OCI-LY7 (cell line): ENCODE results near the gene SCRT2. TPM values are rescaled to one million over a fixed set of nuclear protein-coding genes. Genes with fewer than 3 reads are reported as not detected.

Source experiments
- BruUV-seq: library from RNA; stranded (reverse); fragments of 400-500 nt; replicated peaks from 2 replicates; lab custom pipeline; 2021; lab: Mats Ljungman, UMichigan
- CTCF ChIA-PET: fragments of 300-600 bp; sonication (Branson Sonifier 250); formaldehyde crosslinking; loops from one replicate; lab custom pipeline; 2022; ENCODE audit warnings: antibody characterized with exemption; ENCODE audit not compliant: unreplicated experiment; lab: Charles Lee
- POLR2A ChIA-PET: fragments of 300-600 bp; sonication (Branson Sonifier 250); formaldehyde crosslinking; loops from one replicate; lab custom pipeline; 2022; ENCODE audit warnings: antibody characterized with exemption; lab: Charles Lee
- DNase-seq: peaks from one replicate; pipeline ENCODE4 v3.0.0-alpha.2; 2015; ENCODE audit warnings: low spot score
- H2AFZ ChIP-seq: fragments of 200-600 bp; sonication (generic), shearing (Covaris generic); 2 replicates; pipeline ENCODE4 v1.6.1; 2014; ENCODE audit warnings: mild to moderate bottlenecking, antibody characterized with exemption, low read length, moderate library complexity
- H3K27ac ChIP-seq: fragments of 200-600 bp; sonication (generic); 2 replicates; pipeline ENCODE4 v1.5.1; 2014; ENCODE audit warnings: mixed run types, low read depth, mild to moderate bottlenecking, moderate library complexity, low read length, inconsistent platforms; ENCODE audit not compliant: poor library complexity, severe bottlenecking
- H3K36me3 ChIP-seq: fragments of 200-600 bp; sonication (generic); 2 replicates; pipeline ENCODE4 v1.6.1; 2014; ENCODE audit warnings: mild to moderate bottlenecking, antibody characterized with exemption, low read length, moderate library complexity, mixed read lengths; ENCODE audit not compliant: insufficient read depth
- H3K4me1 ChIP-seq: fragments of 200-600 bp; sonication (generic); 2 replicates; pipeline ENCODE4 v1.5.1; 2014; ENCODE audit warnings: mild to moderate bottlenecking, low read length; ENCODE audit not compliant: insufficient read depth, poor library complexity, severe bottlenecking
- H3K4me2 ChIP-seq: fragments of 200-600 bp; sonication (generic); 2 replicates; pipeline ENCODE4 v1.6.1; 2014; ENCODE audit warnings: mild to moderate bottlenecking, low read length
- H3K4me3 ChIP-seq: fragments of 200-600 bp; sonication (generic); 2 replicates; pipeline ENCODE4 v1.5.1; 2014; ENCODE audit warnings: mild to moderate bottlenecking, low read depth, low read length; ENCODE audit not compliant: poor library complexity, severe bottlenecking
- H3K79me2 ChIP-seq: fragments of 200-600 bp; sonication (generic); 2 replicates; pipeline ENCODE4 v1.6.1; 2016; ENCODE audit warnings: low read depth, mild to moderate bottlenecking, low read length, moderate library complexity, mixed read lengths; ENCODE audit not compliant: insufficient read depth
- H3K9me2 ChIP-seq: fragments of 200-600 bp; sonication (generic); 2 replicates; pipeline ENCODE4 v1.6.1; 2016; ENCODE audit warnings: mild to moderate bottlenecking, low read length, mixed read lengths; ENCODE audit not compliant: insufficient read depth
- H3K9me3 ChIP-seq: fragments of 200-600 bp; sonication (generic); 2 replicates; pipeline ENCODE4 v1.6.1; 2014; ENCODE audit warnings: mild to moderate bottlenecking, mixed run types, low read length, mixed read lengths
- H4K20me1 ChIP-seq: fragments of 200-600 bp; sonication (generic); 2 replicates; pipeline ENCODE4 v1.6.1; 2014; ENCODE audit warnings: mild to moderate bottlenecking, antibody characterized with exemption, low read length, moderate library complexity, mixed read lengths; ENCODE audit not compliant: insufficient read depth
- CTCF ChIP-seq: fragments of 200-600 bp; sonication (generic); conservative IDR thresholded peaks from 2 replicates; pipeline ENCODE4 v1.5.1; 2014; ENCODE audit warnings: mild to moderate bottlenecking, antibody characterized with exemption, low read length, moderate library complexity, mixed read lengths
- EZH2phosphoT487 ChIP-seq: fragments of 200-600 bp; sonication (generic); IDR thresholded peaks from 2 replicates; pipeline ENCODE4 v1.6.1; 2018; ENCODE audit warnings: low read depth, borderline replicate concordance, mild to moderate bottlenecking, mixed run types, antibody characterized with exemption, low read length, moderate library complexity, mixed read lengths
- intact Hi-C: fragments of 100-400 bp; cut with micrococcal nuclease; formaldehyde crosslinking; loops from one replicate; pipeline ENCODE4 v1.10.0; 2022; ENCODE audit not compliant: unreplicated experiment
- total RNA-seq, 2 experiments: library from RNA; depleted of rRNA in 1 of 2; stranded (reverse); fragments of >200 nt in 1 of 2; shearing (Covaris generic) in 1 of 2; gene quantifications; 2 replicates each; pipeline ENCODE4 v1.2.3, GENCODE V29; 2014 to 2022

Gene SCRT2
- total RNA-seq, 2 experiments from 2014 or later = not detected

DNA sequence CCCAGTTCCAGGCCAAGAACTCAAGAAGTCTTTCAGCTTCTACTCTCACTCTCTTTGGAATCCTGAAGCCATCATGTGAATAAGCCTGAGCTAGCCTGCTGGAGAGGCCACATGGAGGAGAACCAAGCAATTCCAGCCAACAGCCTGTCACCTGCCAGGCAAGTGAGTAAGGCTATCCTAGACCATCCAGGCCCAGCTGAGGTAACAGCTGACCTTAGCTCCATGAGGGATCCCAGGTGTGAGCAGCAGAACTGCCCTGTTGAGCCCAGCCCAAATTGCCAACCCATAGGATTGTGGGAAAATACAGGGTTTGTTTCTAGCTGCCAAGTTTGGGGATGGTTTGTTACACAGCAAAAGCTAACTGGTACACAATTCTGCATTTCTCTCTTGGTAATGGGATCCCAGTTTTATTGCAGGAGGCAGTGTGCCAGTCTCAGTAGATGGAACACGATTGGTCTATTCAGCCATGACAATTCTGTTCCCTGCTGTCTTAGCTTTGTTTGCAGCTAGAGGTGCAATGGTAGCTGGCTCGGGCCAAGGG is 28.1 kb downstream of the SCRT2 start:
- BruUV-seq = TSS peak; percentile 42
- H3K4me3 ChIP-seq = no peak overlapping the region
- peaks cover 9% of the 10 kb centered on the region for H3K4me1 ChIP-seq
- H3K9me2 ChIP-seq = no peaks in the 10 kb centered on the region
- H3K36me3 ChIP-seq = peaks cover 44% of the 10 kb centered on the region
- H3K4me2 ChIP-seq = no peak overlapping the region
- TF ChIP-seq CTCF = no peak
- no peak for TF ChIP-seq EZH2phosphoT487
- H4K20me1 ChIP-seq = 0 out of 2 replicates have a peak, but pooled peaks cover 4% of the 10 kb centered on the region
- intact Hi-C loops = loop anchor here (5.0 kb wide), 1 partner anchor 105 kb away; the partner anchor contains the start of gene CSNK2A1
- no peak overlapping the region for H3K27ac ChIP-seq
- CTCF ChIA-PET = no interaction called here
- peaks cover 5% of the 10 kb centered on the region; the same call in 1 of the 2 replicates for H3K9me3 ChIP-seq
- POLR2A ChIA-PET = interaction anchor here (0.7 kb wide), 1 partner anchor 10 kb away, joined by 3 read pairs; no protein-coding TSS in a partner anchor
- peaks cover 21% of the 10 kb centered on the region; the same call in 1 of the 2 replicates for H3K79me2 ChIP-seq
- no peak overlapping the region for H2AFZ ChIP-seq
- no peak for DNase-seq

DNA sequence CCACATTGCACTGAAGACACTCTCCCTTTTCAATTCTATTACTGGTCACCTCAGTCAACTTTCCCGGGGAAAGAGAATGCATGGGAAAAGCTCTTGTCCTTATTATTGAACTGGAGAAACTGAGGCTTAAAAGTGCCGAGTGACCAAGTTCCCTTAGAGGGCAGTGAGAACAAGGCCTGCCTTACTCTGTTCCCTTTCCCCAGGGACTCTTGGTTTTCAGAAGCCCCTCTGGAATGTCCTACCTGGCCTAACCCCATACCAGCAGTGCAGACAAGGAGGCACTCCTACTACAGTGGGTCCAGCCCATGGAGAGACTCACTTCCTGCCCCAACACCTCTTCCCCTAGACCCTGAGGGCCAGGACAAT is 28.8 kb downstream of the SCRT2 start:
- H3K9me3 ChIP-seq = peaks cover 5% of the 10 kb centered on the region; the same call in 1 of the 2 replicates
- no peak for DNase-seq
- TF ChIP-seq EZH2phosphoT487 (no peak), CTCF (no peak)
- H3K9me2 ChIP-seq = no peaks in the 10 kb centered on the region
- H2AFZ ChIP-seq = no peak overlapping the region
- no peak overlapping the region for H3K27ac ChIP-seq
- intact Hi-C loops = loop anchor here (5.0 kb wide), 1 partner anchor 105 kb away; the partner anchor contains the start of gene CSNK2A1
- peaks cover 8% of the 10 kb centered on the region for H3K4me1 ChIP-seq
- POLR2A ChIA-PET = no interaction called here
- H3K79me2 ChIP-seq = peaks cover 14% of the 10 kb centered on the region; the same call in 1 of the 2 replicates
- no peak overlapping the region for H3K4me3 ChIP-seq
- H3K36me3 ChIP-seq = peaks cover 44% of the 10 kb centered on the region
- no peak overlapping the region for H3K4me2 ChIP-seq
- 0 out of 2 replicates have a peak, but pooled peaks cover 3% of the 10 kb centered on the region for H4K20me1 ChIP-seq
- BruUV-seq = no TSS peak
- CTCF ChIA-PET = no interaction called here
